HG03097 (cell line): ENCODE results near the gene PLEKHG4.

Source experiments
- ATAC-seq: cut with Tn5 transposase; IDR thresholded peaks from one replicate; pipeline ENCODE4 v1.9.1; 2021; ENCODE audit not compliant: unreplicated experiment, low FRiP score

Gene PLEKHG4

GRCh38 chr16:67284699-67285646 is 5.6 kb downstream of the PLEKHG4 start:
- ATAC-seq: no peak

GRCh38 chr16:67286441-67287235 is 7.3 kb downstream of the PLEKHG4 start:
- ATAC-seq: no peak

GRCh38 chr16:67287960-67288359 is 8.6 kb downstream of the PLEKHG4 start:
- no peak for ATAC-seq

GRCh38 chr16:67291461-67291860 is 12.1 kb downstream of the PLEKHG4 start:
- ATAC-seq: no peak

GRCh38 chr16:67294171-67294757 is 14.9 kb downstream of the PLEKHG4 start:
- ATAC-seq: no peak

GRCh38 chr16:67294938-67295361 is 15.6 kb downstream of the PLEKHG4 start:
- no peak for ATAC-seq

- ATAC-seq: no peak
These were observed 17.1 kb downstream of the PLEKHG4 start for GRCh38 chr16:67296420-67296819.

GRCh38 chr16:67298277-67298676 is 18.9 kb downstream of the PLEKHG4 start:
- ATAC-seq: no peak

GRCh38 chr16:67299269-67299668 is 19.9 kb downstream of the PLEKHG4 start:
- ATAC-seq: no peak

- no peak for ATAC-seq
These were observed 21.9 kb downstream of the PLEKHG4 start for GRCh38 chr16:67301080-67301782.

- ATAC-seq: no peak
These were observed 22.7 kb downstream of the PLEKHG4 start for GRCh38 chr16:67302076-67302475.

GRCh38 chr16:67302970-67303369 is 23.6 kb downstream of the PLEKHG4 start:
- no peak for ATAC-seq

GRCh38 chr16:67304020-67304419 is 24.7 kb downstream of the PLEKHG4 start:
- ATAC-seq: no peak

- ATAC-seq: no peak
These were observed 26.1 kb downstream of the PLEKHG4 start for GRCh38 chr16:67305216-67306071.

- no peak for ATAC-seq
These were observed 31.2 kb downstream of the PLEKHG4 start for GRCh38 chr16:67310561-67310960.

- ATAC-seq: no peak
These were observed 32.5 kb downstream of the PLEKHG4 start for GRCh38 chr16:67311607-67312488.

- no peak for ATAC-seq
These were observed 33.4 kb downstream of the PLEKHG4 start for GRCh38 chr16:67312719-67313118.

GRCh38 chr16:67317853-67318252 is 38.5 kb downstream of the PLEKHG4 start:
- ATAC-seq: no peak

GRCh38 chr16:67326115-67326471 is 46.8 kb downstream of the PLEKHG4 start:
- no peak for ATAC-seq
